Panc1 (cell line): ENCODE results near the gene LDHA.

Source experiments
- POLR2AphosphoS5 ChIP-seq: IDR thresholded peaks from 2 replicates; pipeline ENCODE4 v1.6.1; 2012; ENCODE audit warnings: mild to moderate bottlenecking, low read depth, low read length, moderate library complexity
- TF ChIP-seq, protein P1 (sequence below): fragments of 450-650 bp; IDR thresholded peaks from 2 replicates; pipeline ENCODE4 v1.5.1; 2017; ENCODE audit warnings: mild to moderate bottlenecking

DNA sequence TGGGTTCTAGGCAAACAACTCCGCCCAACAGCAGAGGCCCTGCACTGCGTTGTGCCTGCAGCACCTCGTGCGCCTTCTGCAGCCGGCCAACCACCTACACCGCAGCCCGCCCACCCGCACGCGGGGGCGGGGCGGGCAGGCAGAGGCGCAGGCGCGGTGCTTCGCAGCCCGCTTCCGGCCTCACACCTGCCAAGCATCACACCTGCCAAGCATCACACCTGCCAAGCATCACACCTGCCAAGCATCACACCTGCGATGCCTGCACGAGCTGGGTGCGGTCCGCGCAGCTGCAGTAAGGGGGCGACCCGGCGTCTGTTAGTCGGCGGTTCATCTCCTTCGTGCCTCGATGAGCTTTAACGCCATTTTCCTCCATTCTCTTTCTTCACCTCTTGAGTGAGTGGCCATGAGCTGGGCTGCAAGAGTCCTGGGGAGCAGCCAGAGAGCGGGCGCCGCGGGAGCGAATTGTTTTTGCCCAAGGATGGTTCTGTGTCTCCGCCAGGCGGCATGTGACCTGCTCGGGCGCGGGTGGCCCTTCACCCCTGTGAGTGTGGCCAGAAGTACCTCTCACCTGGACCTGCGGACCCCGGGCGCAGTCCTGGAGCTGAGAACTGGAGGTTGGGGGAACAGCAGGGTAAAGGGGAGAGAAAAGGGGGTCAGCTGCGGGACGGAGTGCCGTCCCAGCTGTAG, 61.5 kb downstream of the LDHA start, which contains the start of gene LDHAL6A:
- TF ChIP-seq, protein P1, sequence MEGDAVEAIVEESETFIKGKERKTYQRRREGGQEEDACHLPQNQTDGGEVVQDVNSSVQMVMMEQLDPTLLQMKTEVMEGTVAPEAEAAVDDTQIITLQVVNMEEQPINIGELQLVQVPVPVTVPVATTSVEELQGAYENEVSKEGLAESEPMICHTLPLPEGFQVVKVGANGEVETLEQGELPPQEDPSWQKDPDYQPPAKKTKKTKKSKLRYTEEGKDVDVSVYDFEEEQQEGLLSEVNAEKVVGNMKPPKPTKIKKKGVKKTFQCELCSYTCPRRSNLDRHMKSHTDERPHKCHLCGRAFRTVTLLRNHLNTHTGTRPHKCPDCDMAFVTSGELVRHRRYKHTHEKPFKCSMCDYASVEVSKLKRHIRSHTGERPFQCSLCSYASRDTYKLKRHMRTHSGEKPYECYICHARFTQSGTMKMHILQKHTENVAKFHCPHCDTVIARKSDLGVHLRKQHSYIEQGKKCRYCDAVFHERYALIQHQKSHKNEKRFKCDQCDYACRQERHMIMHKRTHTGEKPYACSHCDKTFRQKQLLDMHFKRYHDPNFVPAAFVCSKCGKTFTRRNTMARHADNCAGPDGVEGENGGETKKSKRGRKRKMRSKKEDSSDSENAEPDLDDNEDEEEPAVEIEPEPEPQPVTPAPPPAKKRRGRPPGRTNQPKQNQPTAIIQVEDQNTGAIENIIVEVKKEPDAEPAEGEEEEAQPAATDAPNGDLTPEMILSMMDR = no peak
- no peak for TF ChIP-seq POLR2AphosphoS5
